Medulla oblongata (tissue), 1 donor: ENCODE data around the gene MAST1.
A peak's percentile ranks its signal among the peaks of the same experiment; 100 is the strongest.
"Not testable (repeated sequence)": the region's sequence is repeated elsewhere in the genome, so short reads cannot be mapped to it uniquely, and the experiment has no call there.

Experiments
- DNase-seq: peaks from one replicate; pipeline ENCODE4 v3.0.0-alpha.2; 2015; ENCODE audit errors: extremely low spot score

The MAST1 gene

GRCh38 chr19:12800923-12801465 is 37.3 kb upstream of the MAST1 start:
- DNase-seq, result no peak

DNA sequence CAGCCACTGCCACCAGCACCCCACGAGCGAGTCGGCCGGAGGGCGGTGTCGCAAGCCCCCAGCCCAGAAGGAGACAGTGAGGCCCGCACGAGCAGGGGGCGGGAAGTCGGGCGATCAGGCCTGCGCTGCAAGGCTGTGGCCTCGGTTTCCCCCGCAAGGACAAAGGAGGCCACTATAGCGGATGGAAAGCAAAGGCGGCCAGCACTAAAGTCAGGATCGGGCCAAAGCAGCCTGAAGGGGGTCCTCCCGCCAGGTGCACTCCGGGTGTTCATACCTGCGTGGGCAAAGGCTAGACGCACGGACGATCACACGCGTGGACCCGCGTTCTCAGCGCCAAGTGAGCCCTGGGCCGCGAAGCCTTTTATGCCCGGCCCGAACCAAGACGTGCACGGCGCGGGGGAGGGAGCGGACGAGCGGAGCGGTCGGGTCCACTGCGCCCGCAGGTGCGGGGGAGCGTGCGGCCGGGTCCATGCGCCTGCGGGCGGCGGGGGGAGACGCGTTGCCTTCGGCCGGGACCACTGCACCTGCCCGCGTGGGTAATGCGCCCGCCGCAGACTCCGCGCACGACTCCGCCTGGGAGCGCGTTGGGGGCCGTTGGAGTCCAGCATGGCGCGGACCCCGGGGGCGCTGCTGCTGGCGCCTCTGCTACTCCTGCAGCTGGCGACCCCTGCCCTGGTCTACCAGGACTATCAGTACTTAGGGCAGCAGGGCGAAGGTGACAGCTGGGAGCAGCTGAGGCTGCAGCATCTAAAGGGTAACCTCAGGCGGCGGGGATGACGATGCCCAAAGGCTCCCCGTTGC is 36.6 kb upstream of the MAST1 start, which contains the start of the genes PRDX2 and THSD8:
Gene PRDX2, minus strand, starts transcription at position 335 of the 801 bp plus-strand sequence. CDS start 539 bp downstream, outside the sequence.
Gene THSD8, plus strand, starts transcription at position 604 of the 801 bp plus-strand sequence. Its CDS starts 3 bp downstream, at position 607.
- DNase-seq, result peak; percentile 78

GRCh38 chr19:12802267-12803106 is 35.8 kb upstream of the MAST1 start:
- DNase-seq, result no peak

DNA sequence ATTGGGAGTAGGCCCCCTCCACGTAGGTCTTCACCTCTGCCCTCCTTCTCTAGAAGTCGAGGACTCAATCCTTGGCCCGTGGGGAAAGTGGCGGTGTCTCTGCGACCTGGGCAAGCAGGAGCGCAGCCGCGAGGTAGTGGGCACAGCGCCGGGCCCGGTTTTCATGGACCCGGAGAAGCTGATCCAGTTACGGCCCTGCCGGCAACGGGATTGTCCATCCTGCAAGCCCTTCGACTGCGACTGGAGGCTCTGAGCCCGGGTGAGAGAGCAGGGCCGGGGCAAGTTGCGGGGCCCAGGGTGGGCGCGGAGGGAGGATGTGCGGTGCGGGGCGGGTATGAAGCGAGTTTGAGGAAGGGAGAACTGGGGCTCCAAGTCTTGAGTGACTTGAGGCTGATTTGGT is 34.3 kb upstream of the MAST1 start:
- DNase-seq, result no peak

GRCh38 chr19:12806242-12807081 is 31.9 kb upstream of the MAST1 start, which contains the start of gene RNASEH2A:
Gene RNASEH2A, plus strand, starts transcription at chr19:12806584. Its CDS starts 90 bp downstream, at chr19:12806674.
- peak; percentile 90 for DNase-seq

DNA sequence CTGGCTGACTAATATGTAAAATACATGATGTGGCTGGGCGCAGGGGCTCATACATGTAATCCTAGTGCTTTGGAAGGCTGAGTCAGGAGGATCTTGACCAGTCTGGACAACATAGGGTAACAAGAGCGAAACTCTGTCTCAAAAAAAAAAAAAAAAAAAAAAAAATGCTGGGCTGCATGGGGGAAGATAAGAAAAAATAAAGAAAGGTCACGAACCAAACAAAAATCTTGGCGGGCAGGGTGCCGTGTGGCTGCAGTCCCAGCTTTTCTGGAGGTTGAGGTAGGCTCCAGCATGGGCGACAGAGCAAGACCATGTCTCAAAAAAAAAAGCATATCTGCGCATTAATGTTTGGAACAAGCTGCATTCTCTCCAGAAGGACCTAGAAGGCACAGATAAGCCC is 23.2 kb upstream of the MAST1 start:
- no peak for DNase-seq

GRCh38 chr19:12817188-12817587 is 21.1 kb upstream of the MAST1 start:
- DNase-seq, result not testable (repeated sequence)

GRCh38 chr19:12817810-12818209 is 20.5 kb upstream of the MAST1 start:
- DNase-seq, result not testable (repeated sequence)

DNA sequence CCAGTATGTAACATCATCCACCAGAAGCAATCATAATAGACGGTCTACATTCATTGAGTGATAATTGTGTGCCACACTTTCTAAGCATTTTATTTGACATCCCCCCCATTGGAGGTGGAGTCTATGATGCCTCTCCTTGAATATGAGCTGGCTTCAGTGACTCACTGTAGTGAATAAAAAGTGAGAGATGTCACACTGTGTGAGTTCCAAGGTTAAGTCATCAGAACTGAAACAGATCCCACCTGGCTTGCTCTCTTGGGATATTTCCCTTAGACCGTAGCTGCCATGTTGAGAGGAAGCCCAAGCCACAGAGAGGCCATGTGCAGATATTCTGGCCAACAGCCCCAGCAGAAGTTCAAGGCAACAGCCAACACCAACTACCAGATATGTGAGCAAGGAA is 16.6 kb upstream of the MAST1 start:
- DNase-seq, result no peak

- DNase-seq, result no peak
These were observed 12.8 kb upstream of the MAST1 start for GRCh38 chr19:12825254-12826131.

DNA sequence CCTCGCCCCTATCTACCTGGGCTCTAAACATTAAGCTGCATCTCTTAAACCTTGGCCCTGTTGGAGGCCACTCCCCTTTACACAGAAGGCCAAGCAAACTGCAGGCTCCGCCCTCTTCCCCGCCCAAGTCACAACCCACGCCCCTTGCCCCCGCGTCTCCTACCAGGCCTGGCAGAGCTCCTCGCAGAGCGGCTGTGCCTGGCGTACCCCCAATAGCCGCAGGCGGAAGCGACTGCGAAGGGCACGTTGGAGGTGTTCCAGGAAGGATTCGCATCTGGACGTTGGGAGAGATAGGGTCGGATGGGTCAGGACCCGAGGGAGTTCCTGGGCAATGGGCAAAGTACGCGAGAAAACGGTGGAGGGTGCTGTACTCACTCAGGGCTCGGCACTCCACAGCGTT is 9.8 kb upstream of the MAST1 start:
- DNase-seq, result no peak

DNA sequence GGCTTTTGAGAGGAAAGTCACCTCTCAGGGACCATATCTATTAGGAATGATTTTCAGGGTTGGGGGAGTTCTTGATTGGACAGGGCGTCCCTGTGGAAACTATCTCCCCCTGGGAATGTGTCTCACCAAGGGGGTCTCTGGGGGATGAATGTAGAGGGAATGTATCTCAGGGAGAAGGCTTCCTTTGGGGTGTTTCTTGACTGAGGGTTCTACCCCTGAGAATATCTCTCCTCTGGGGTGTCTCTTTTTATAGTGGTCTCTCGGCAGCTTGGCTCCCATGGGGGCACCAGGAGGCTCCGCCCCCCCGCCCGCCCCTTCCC is 4.9 kb upstream of the MAST1 start:
- no peak for DNase-seq

GRCh38 chr19:12833738-12834565 is 4.4 kb upstream of the MAST1 start:
- no peak for DNase-seq

GRCh38 chr19:12834566-12834943 is 3.8 kb upstream of the MAST1 start, which contains the start of gene RTBDN:
Gene RTBDN, minus strand, starts transcription at chr19:12834579. Its CDS starts 4,600 bp downstream, at chr19:12829979.
- DNase-seq, result no peak

DNA sequence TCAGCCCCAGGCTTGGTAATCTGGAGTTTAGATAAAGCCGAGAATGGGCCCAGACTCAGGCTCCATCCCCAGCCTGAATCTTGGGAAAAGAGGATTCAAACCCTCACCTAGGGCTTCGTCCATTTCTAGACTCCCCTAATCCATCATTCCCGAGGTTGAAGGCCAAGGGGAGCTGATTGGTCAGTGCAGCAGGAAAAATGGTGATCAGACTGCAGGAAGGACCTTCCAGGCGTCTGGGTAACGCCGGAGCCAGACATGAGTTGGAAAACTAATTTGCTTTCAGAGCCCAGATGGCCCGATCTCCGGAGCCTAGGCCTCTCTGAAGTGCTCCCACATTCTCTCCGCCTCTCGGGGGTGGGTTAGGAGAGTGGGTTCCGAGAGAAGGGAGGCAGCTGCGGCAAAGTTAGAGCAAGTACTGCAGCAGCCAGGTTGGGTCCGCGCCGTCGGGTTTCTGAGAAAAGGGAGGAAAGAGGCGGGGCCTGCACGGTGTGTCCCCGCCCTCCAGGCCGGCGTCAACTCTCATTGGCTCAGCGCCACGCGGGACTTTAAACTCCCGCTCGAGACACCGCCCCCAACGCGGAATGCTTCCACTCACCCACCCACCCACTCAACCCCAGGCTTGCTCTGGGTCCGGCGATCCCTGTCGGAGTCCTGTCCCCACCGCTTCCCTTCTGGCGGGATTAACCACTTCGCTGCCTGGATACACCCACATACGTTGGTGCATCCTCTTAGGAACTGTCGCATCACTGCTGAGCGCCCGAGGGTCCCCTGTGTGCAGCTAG is 3.1 kb upstream of the MAST1 start:
- no peak for DNase-seq

DNA sequence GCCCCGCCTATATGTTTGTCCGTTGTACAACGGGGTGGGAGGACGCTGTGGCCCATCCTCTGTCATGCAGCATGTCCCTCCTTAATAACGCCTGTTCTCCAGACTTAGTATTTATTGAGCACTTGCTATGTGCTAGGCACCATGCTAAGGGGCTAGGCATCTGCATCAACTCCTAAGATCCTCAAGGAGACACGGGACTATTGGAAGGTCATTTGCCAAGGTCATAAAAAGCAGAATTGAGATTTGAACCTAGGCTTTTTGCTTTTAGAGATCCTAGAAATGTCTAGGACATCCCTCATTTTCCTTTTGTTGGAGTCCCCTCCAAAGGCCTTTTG is 1.8 kb upstream of the MAST1 start:
- DNase-seq, result no peak

- DNase-seq, result no peak
These were observed 1.1 kb upstream of the MAST1 start for GRCh38 chr19:12837225-12837624.

- DNase-seq, result no peak
These were observed 806 bp downstream of the MAST1 start for GRCh38 chr19:12838886-12839756.
